OCI-LY1 (cell line): ENCODE results near the gene KLRC1.
"Not testable (repeated sequence)": the region's sequence is repeated elsewhere in the genome, so short reads cannot be mapped to it uniquely, and the experiment has no call there.

Source experiments
- H2AFZ ChIP-seq: fragments of 200-600 bp; sonication (generic), shearing (Covaris generic); 2 replicates; pipeline ENCODE4 v1.6.0; 2014; ENCODE audit warnings: antibody characterized with exemption, mild to moderate bottlenecking, low read length
- H3F3A ChIP-seq: fragments of 200-600 bp; sonication (generic), shearing (Covaris generic); 2 replicates; pipeline ENCODE4 v1.6.0; 2014; ENCODE audit warnings: mild to moderate bottlenecking, antibody characterized with exemption, low read length, moderate library complexity; ENCODE audit not compliant: insufficient read depth
- H3K27ac ChIP-seq: fragments of 200-600 bp; sonication (generic); 2 replicates; pipeline ENCODE4 v1.5.1; 2014; ENCODE audit warnings: low read length, mixed run types, mild to moderate bottlenecking, low read depth; ENCODE audit not compliant: poor library complexity, severe bottlenecking
- H3K27me3 ChIP-seq: fragments of 200-600 bp; sonication (generic); 2 replicates; pipeline ENCODE4 v1.6.0; 2014; ENCODE audit warnings: antibody characterized with exemption, mild to moderate bottlenecking, low read length, moderate library complexity; ENCODE audit not compliant: insufficient read depth
- H3K36me3 ChIP-seq: fragments of 200-600 bp; sonication (generic); 2 replicates; pipeline ENCODE4 v1.6.1; 2014; ENCODE audit warnings: mild to moderate bottlenecking, antibody characterized with exemption, low read length, moderate library complexity, mixed read lengths; ENCODE audit not compliant: insufficient read depth
- H3K4me1 ChIP-seq: fragments of 200-600 bp; sonication (generic); 2 replicates; pipeline ENCODE4 v1.5.1; 2014; ENCODE audit warnings: mild to moderate bottlenecking, low read length, moderate library complexity; ENCODE audit not compliant: insufficient read depth, severe bottlenecking
- H3K4me2 ChIP-seq: fragments of 200-600 bp; sonication (generic), shearing (Covaris generic); 2 replicates; pipeline ENCODE4 v1.6.1; 2014; ENCODE audit warnings: low read length
- H3K4me3 ChIP-seq: fragments of 200-600 bp; sonication (generic); 2 replicates; pipeline ENCODE4 v1.5.1; 2014; ENCODE audit warnings: low read length, low read depth, mild to moderate bottlenecking, mixed read lengths; ENCODE audit not compliant: poor library complexity, severe bottlenecking
- H3K79me2 ChIP-seq: fragments of 200-600 bp; shearing (Covaris generic); 2 replicates; pipeline ENCODE4 v1.6.1; 2016; ENCODE audit warnings: mixed run types, low read length, mixed read lengths; ENCODE audit not compliant: insufficient read depth
- H3K9ac ChIP-seq: fragments of 200-600 bp; sonication (generic), shearing (Covaris generic); 2 replicates; pipeline ENCODE4 v1.6.1; 2014; ENCODE audit warnings: mild to moderate bottlenecking, low read length, mixed read lengths
- H3K9me2 ChIP-seq: fragments of 200-600 bp; sonication (generic), shearing (Covaris generic); 2 replicates; pipeline ENCODE4 v1.6.1; 2014; ENCODE audit warnings: low read depth, mild to moderate bottlenecking, low read length, mixed read lengths
- H3K9me3 ChIP-seq: fragments of 200-600 bp; shearing (Covaris generic); 2 replicates; pipeline ENCODE4 v1.6.1; 2014; ENCODE audit warnings: low read length, mixed read lengths
- H4K20me1 ChIP-seq: fragments of 200-600 bp; sonication (generic), shearing (Covaris generic); 2 replicates; pipeline ENCODE4 v1.6.0; 2016; ENCODE audit warnings: mild to moderate bottlenecking, low read length; ENCODE audit not compliant: insufficient read depth
- CTCF ChIP-seq: fragments of 200-600 bp; sonication (generic), shearing (Covaris generic); IDR thresholded peaks from 2 replicates; pipeline ENCODE4 v1.5.1; 2017; ENCODE audit warnings: mild to moderate bottlenecking, antibody characterized with exemption, low read length, moderate library complexity, mixed read lengths
- EZH2 ChIP-seq: fragments of 200-600 bp; sonication (generic), shearing (Covaris generic); IDR thresholded peaks from 2 replicates; pipeline ENCODE4 v1.8.0; 2017; ENCODE audit warnings: borderline replicate concordance, mixed run types, mild to moderate bottlenecking, antibody characterized with exemption, low read length, moderate library complexity, mixed read lengths

The KLRC1 gene

GRCh38 chr12:10497602-10498001, 44.4 kb upstream of the KLRC1 start:
- Histone ChIP-seq H3K36me3 (no peaks in the 10 kb centered on the region), H3F3A (no peaks in the 10 kb centered on the region; the same call in 1 of the 2 replicates), H4K20me1 (no peaks in the 10 kb centered on the region), H3K9me2 (no peaks in the 10 kb centered on the region), H3K4me1 (peaks cover 47% of the 10 kb centered on the region), H3K4me2 (no peak overlapping the region), H3K9ac (peak overlapping the region; percentile 16; the same call in 1 of the 2 replicates), H2AFZ (peak overlapping the region; percentile 9), H3K4me3 (no peak overlapping the region), H3K27me3 (no peaks in the 10 kb centered on the region), H3K27ac (peak overlapping the region; percentile 67), H3K9me3 (peaks cover 9% of the 10 kb centered on the region), H3K79me2 (no peaks in the 10 kb centered on the region)
- TF ChIP-seq CTCF (no peak), EZH2 (no peak)

GRCh38 chr12:10491766-10492165, 38.6 kb upstream of the KLRC1 start:
- H3K36me3 ChIP-seq = no peaks in the 10 kb centered on the region
- H3K4me3 ChIP-seq = no peak overlapping the region
- no peak for TF ChIP-seq CTCF
- no peak for TF ChIP-seq EZH2
- no peak overlapping the region for H2AFZ ChIP-seq
- H4K20me1 ChIP-seq = no peaks in the 10 kb centered on the region
- H3K9me3 ChIP-seq = peaks cover 10% of the 10 kb centered on the region; the same call in 1 of the 2 replicates
- H3K9ac ChIP-seq = no peak overlapping the region
- H3K27me3 ChIP-seq = no peaks in the 10 kb centered on the region
- peaks cover 6% of the 10 kb centered on the region for H3K4me1 ChIP-seq
- H3F3A ChIP-seq = no peaks in the 10 kb centered on the region
- H3K79me2 ChIP-seq = no peaks in the 10 kb centered on the region
- H3K4me2 ChIP-seq = no peak overlapping the region
- H3K27ac ChIP-seq = no peak overlapping the region
- no peaks in the 10 kb centered on the region for H3K9me2 ChIP-seq

- not testable (repeated sequence) for H3K27ac ChIP-seq, H3K36me3 ChIP-seq, H3K79me2 ChIP-seq, H2AFZ ChIP-seq, H3F3A ChIP-seq, H3K9me3 ChIP-seq, H3K9ac ChIP-seq, H4K20me1 ChIP-seq, H3K4me1 ChIP-seq, H3K4me2 ChIP-seq, H3K4me3 ChIP-seq, H3K9me2 ChIP-seq, H3K27me3 ChIP-seq
Observed at GRCh38 chr12:10487328-10487727, 34.2 kb upstream of the KLRC1 start.

- H3K27me3 ChIP-seq, H3K9me3 ChIP-seq, H3K79me2 ChIP-seq, H4K20me1 ChIP-seq, H3F3A ChIP-seq, H3K9me2 ChIP-seq, H3K9ac ChIP-seq, H3K36me3 ChIP-seq: not testable (repeated sequence)
- Histone ChIP-seq H3K27ac (peak overlapping the region; percentile 52), H3K4me2 (peak overlapping the region; percentile 54; the same call in 1 of the 2 replicates), H3K4me1 (peaks cover 18% of the 10 kb centered on the region), H3K4me3 (peak overlapping the region; percentile 38), H2AFZ (peak overlapping the region; percentile 55; the same call in 1 of the 2 replicates)
Observed at GRCh38 chr12:10481901-10482300, 28.7 kb upstream of the KLRC1 start.

- not testable (repeated sequence) for H3K27me3 ChIP-seq, H3F3A ChIP-seq, H3K36me3 ChIP-seq, H4K20me1 ChIP-seq, H3K79me2 ChIP-seq, H3K4me2 ChIP-seq, H3K9me3 ChIP-seq, H3K9me2 ChIP-seq, H3K27ac ChIP-seq, H3K9ac ChIP-seq, H2AFZ ChIP-seq, H3K4me1 ChIP-seq, H3K4me3 ChIP-seq
Observed at GRCh38 chr12:10472808-10473207, 19.6 kb upstream of the KLRC1 start.
